Esophagus muscularis mucosa (tissue), 3 donors: ENCODE data around the gene LRMDA.

Experiments
- CTCF ChIP-seq, 3 experiments: fragments of 200-600 bp in 2 of 3; fragments of 450-650 bp in 1 of 3; sonication (generic) in 2 of 3; IDR thresholded peaks; one replicate each; pipeline ENCODE4 v1.5.1; 2017 to 2019; ENCODE audit warnings: antibody characterized with exemption in 3 of 3, mild to moderate bottlenecking in 2 of 3, moderate library complexity in 1 of 3
- EP300 ChIP-seq: sonication (generic); formaldehyde crosslinking; IDR thresholded peaks from one replicate; pipeline ENCODE4 v1.6.1; 2017; ENCODE audit warnings: antibody characterized with exemption

GRCh38 chr10:75422913-75423312 lies 8.5 kb upstream of the LRMDA start:
- TF ChIP-seq CTCF (IDR thresholded peaks at IDR 0.05) (no peak), EP300 (no peak)
